H1 (cell line): ENCODE measurements around the gene NEURL1. TPM values are rescaled to one million over a fixed set of nuclear protein-coding genes. Genes with fewer than 3 reads are reported as not detected.

Source experiments
- EGR1 ChIP-seq: IDR thresholded peaks from 2 replicates; pipeline ENCODE4 v1.6.1; 2011; ENCODE audit warnings: low read depth, low read length, borderline replicate concordance
- USF2 ChIP-seq: IDR thresholded peaks from 2 replicates; pipeline ENCODE4 v1.6.1; 2011; ENCODE audit warnings: low read length, improper control_type of control experiment
- polyA plus RNA-seq, 7 experiments: library from polyadenylated mRNA; depleted of rRNA in 3 of 7; stranded (reverse) in 5 of 7; unstranded in 2 of 7; fragments of >200 nt in 5 of 7; fragments of 200-250 nt in 2 of 7; gene quantifications; 1 replicate in 5 of 7; 2 replicates in 1 of 7; 4 replicates in 1 of 7; pipeline versions ENCODE4 v1.2.1 to v1.2.3, GENCODE V29; 2011 to 2013; ENCODE audit warnings: missing spikeins in 2 of 7, mixed read lengths in 2 of 7
- total RNA-seq: library from RNA; stranded (reverse); fragmentation: NEBNext Ultra II Directional; extraction: Animal tissue kit (Norgen Biotek cat#: 25700); gene quantifications from 2 replicates; pipeline ENCODE4 v1.2.1, GENCODE V29; 2021

NEURL1 gene
- total and polyA plus RNA-seq, 2 of the 8 experiments (the other 6 are each of a cell fraction or from before 2014, with no cell fraction given), result 0.54 to 0.58 TPM

GRCh38 chr10:103589074-103589630 lies 95.6 kb downstream of the NEURL1 start (continued):
- TF ChIP-seq USF2 (no peak), EGR1 (no peak)
